ENCODE results near the gene SH3BP4. TPM values are rescaled to one million over a fixed set of nuclear protein-coding genes. Genes with fewer than 3 reads are reported as not detected.
A peak's percentile ranks its signal among the peaks of the same experiment; 100 is the strongest.

Gene SH3BP4
- total and polyA plus RNA-seq, 2 of the 8 experiments (the other 6 are each of a cell fraction or from before 2014, with no cell fraction given) = 28.3 to 35.4 TPM

DNA sequence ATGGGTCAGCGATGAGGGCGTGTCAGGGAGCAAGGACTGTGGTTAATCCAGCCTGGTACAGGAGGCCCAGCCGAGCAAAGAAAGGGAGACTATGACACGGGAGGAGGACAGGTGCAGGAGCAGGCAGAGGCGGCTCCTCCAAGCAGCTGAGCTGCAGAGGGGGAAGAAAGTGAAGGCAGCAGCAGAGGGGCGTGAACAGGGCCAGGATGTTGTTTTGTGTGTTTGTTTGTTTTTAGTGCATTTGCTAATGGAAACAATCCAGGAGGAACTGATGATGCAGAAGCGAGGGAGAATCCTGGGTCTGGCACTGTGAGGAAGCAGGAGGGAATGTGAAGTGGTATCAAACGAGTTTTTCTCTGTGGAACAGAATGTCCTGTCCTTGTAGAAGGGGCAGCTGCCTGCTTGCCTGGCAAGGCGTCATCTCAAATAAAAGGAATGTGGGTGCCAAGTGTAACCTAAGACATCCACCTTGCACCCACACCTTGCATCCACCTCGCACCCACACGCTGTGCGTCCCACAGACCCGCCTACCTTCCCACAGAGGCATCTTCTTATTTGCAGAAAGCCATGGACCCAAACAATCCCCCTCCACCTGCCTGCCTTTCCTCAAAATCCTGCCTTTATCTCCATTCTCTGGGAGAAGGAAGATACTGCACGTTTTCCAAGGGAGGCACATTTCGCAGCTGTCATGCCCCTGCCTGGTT, 134.8 kb downstream of the SH3BP4 start:
- H3K36me3 ChIP-seq (ENCODE audit: control insufficient read depth in 2 of 4, insufficient read depth in 4 of 4, low read length in 3 of 4) = no peaks in the 10 kb centered on the region
- no peak overlapping the region for H3K9ac ChIP-seq (replicated peaks in 1 of 4; ENCODE audit: extremely low read depth in 1 of 4, low read depth in 3 of 4, low read length in 3 of 4)
- H2BK12ac ChIP-seq (ENCODE audit: low read depth, low read length) = no peak overlapping the region
- H3K4ac ChIP-seq (replicated peaks; ENCODE audit: insufficient read length, low read depth, low read length) = no peak overlapping the region
- no peaks in the 10 kb centered on the region for H3K79me1 ChIP-seq (ENCODE audit: low read depth, low read length)
- H2BK5ac ChIP-seq (ENCODE audit: low read depth, low read length) = no peak overlapping the region
- no peaks in the 10 kb centered on the region for H4K20me1 ChIP-seq (replicated peaks in 1 of 2; ENCODE audit: control insufficient read depth in 1 of 2, insufficient read depth in 2 of 2, low read length in 2 of 2)
- H4K5ac ChIP-seq (ENCODE audit: insufficient read length, low read depth, low read length) = no peak overlapping the region
- no peaks in the 10 kb centered on the region for H3K9me3 ChIP-seq (ENCODE audit: insufficient read depth in 2 of 2, low read depth in 1 of 2, low read length in 1 of 2)
- no peak overlapping the region for H3K56ac ChIP-seq (replicated peaks; ENCODE audit: insufficient read length, low read depth, low read length)
- no peak overlapping the region for H3K27ac ChIP-seq (ENCODE audit: low read depth, low read length)
- FAIRE-seq (no peak), DNase-seq (ENCODE audit: low read depth in 1 of 2, low spot score in 2 of 2) (no peak)
- no peak overlapping the region for H2BK20ac ChIP-seq (ENCODE audit: low read length)
- H3K4me2 ChIP-seq (ENCODE audit: insufficient read depth in 1 of 2, low read depth in 2 of 2, low read length in 2 of 2) = no peak overlapping the region
- H3K18ac ChIP-seq (ENCODE audit: extremely low read depth, low read length) = no peak overlapping the region; the same call in 1 of the 2 replicates
- H3K23me2 ChIP-seq (ENCODE audit: low read depth, low read length) = no peaks in the 10 kb centered on the region
- 79% methylated on average over 15 of the region's 15 CpGs; no CpG with 5 or more reads in 1 of the 2 experiments for WGBS, 2 experiments (ENCODE audit: extremely low coverage in 1 of 2, insufficient coverage in 1 of 2, insufficient read length in 1 of 2, insufficient replicate concordance in 2 of 2, low coverage in 1 of 2, low lambda C conversion rate in 2 of 2, missing lambda C conversion rate in 1 of 2)
- CTCF ChIA-PET (ENCODE audit: partially characterized antibody) = no interaction called here
- H4K8ac ChIP-seq (ENCODE audit: extremely low read depth, insufficient read depth, low read length) = no peak overlapping the region
- H3K23ac ChIP-seq (ENCODE audit: insufficient read length) = no peak overlapping the region
- H3K27me3 ChIP-seq (replicated peaks in 1 of 4; ENCODE audit: control insufficient read depth in 3 of 4, extremely low read depth in 1 of 4, insufficient read depth in 3 of 4, low read length in 3 of 4) = no peaks in the 10 kb centered on the region
- POLR2A ChIA-PET (ENCODE audit: partially characterized antibody) = no interaction called here
- no peak overlapping the region for H2BK15ac ChIP-seq (ENCODE audit: low read length)
- peaks cover 0 to 8% (median 0%) of the 10 kb centered on the region in 4 experiments; a peak in 3 of 7 replicates for H3K4me1 ChIP-seq (replicated peaks in 1 of 4; ENCODE audit: control insufficient read depth in 3 of 4, insufficient read depth in 4 of 4, low read length in 3 of 4)
- no peak overlapping the region for H3K14ac ChIP-seq (ENCODE audit: insufficient read length)
- H3K79me2 ChIP-seq (ENCODE audit: control insufficient read depth in 1 of 2, insufficient read depth in 2 of 2, low read length in 2 of 2) = no peaks in the 10 kb centered on the region
- 0 out of 2 replicates have a peak overlapping the region, but pooled peaks have one; percentile 21 for H2AFZ ChIP-seq (ENCODE audit: low read length)
- H4K91ac ChIP-seq (replicated peaks; ENCODE audit: insufficient read length, low read length) = peak overlapping the region; percentile 19
- H2BK120ac ChIP-seq (replicated peaks; ENCODE audit: low read depth, low read length) = no peak overlapping the region
- H2AK5ac ChIP-seq (ENCODE audit: low read depth, low read length) = no peak overlapping the region
- H3K4me3 ChIP-seq (ENCODE audit: extremely low read depth in 1 of 4, insufficient read depth in 2 of 4, low read depth in 3 of 4, low read length in 4 of 4) = no peak overlapping the region
- TF ChIP-seq, protein P1, sequence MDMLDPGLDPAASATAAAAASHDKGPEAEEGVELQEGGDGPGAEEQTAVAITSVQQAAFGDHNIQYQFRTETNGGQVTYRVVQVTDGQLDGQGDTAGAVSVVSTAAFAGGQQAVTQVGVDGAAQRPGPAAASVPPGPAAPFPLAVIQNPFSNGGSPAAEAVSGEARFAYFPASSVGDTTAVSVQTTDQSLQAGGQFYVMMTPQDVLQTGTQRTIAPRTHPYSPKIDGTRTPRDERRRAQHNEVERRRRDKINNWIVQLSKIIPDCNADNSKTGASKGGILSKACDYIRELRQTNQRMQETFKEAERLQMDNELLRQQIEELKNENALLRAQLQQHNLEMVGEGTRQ (IDR thresholded peaks at IDR 0.05; ENCODE audit: low read length) = no peak
- TF ChIP-seq SP1 (IDR thresholded peaks at IDR 0.05; ENCODE audit: low read depth, low read length) (no peak), BCL11A (IDR thresholded peaks at IDR 0.05; ENCODE audit: low read depth in 2 of 2, low read length in 2 of 2) (no peak), SP4 (IDR thresholded peaks at IDR 0.05; ENCODE audit: low read length) (no peak), BRCA1 (IDR thresholded peaks at IDR 0.05; ENCODE audit: low read depth, low read length) (no peak), SIRT6 (IDR thresholded peaks at IDR 0.05; ENCODE audit: low read length) (no peak), GTF2F1 (IDR thresholded peaks at IDR 0.05; ENCODE audit: borderline replicate concordance, low read depth, low read length) (no peak), RBBP5 (IDR thresholded peaks at IDR 0.05; ENCODE audit: borderline replicate concordance, low read depth, low read length) (no peak), SAP30 (IDR thresholded peaks at IDR 0.05; ENCODE audit: insufficient read depth, insufficient replicate concordance, low read length) (no peak)
- TF ChIP-seq, protein P2, sequence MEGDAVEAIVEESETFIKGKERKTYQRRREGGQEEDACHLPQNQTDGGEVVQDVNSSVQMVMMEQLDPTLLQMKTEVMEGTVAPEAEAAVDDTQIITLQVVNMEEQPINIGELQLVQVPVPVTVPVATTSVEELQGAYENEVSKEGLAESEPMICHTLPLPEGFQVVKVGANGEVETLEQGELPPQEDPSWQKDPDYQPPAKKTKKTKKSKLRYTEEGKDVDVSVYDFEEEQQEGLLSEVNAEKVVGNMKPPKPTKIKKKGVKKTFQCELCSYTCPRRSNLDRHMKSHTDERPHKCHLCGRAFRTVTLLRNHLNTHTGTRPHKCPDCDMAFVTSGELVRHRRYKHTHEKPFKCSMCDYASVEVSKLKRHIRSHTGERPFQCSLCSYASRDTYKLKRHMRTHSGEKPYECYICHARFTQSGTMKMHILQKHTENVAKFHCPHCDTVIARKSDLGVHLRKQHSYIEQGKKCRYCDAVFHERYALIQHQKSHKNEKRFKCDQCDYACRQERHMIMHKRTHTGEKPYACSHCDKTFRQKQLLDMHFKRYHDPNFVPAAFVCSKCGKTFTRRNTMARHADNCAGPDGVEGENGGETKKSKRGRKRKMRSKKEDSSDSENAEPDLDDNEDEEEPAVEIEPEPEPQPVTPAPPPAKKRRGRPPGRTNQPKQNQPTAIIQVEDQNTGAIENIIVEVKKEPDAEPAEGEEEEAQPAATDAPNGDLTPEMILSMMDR (IDR thresholded peaks at IDR 0.05; ENCODE audit: control extremely low read depth in 1 of 3, insufficient read depth in 1 of 3, low read depth in 1 of 3, low read length in 3 of 3) = no peak
